Measurements from ENCODE around the gene IMMP2L. TPM values are rescaled to one million over a fixed set of nuclear protein-coding genes. Genes with fewer than 3 reads are reported as not detected.
"Not testable (repeated sequence)": the region's sequence is repeated elsewhere in the genome, so short reads cannot be mapped to it uniquely, and the experiment has no call there.

The IMMP2L gene
- total RNA-seq, 1 donor from 2014 or later, result 19.0 TPM

DNA sequence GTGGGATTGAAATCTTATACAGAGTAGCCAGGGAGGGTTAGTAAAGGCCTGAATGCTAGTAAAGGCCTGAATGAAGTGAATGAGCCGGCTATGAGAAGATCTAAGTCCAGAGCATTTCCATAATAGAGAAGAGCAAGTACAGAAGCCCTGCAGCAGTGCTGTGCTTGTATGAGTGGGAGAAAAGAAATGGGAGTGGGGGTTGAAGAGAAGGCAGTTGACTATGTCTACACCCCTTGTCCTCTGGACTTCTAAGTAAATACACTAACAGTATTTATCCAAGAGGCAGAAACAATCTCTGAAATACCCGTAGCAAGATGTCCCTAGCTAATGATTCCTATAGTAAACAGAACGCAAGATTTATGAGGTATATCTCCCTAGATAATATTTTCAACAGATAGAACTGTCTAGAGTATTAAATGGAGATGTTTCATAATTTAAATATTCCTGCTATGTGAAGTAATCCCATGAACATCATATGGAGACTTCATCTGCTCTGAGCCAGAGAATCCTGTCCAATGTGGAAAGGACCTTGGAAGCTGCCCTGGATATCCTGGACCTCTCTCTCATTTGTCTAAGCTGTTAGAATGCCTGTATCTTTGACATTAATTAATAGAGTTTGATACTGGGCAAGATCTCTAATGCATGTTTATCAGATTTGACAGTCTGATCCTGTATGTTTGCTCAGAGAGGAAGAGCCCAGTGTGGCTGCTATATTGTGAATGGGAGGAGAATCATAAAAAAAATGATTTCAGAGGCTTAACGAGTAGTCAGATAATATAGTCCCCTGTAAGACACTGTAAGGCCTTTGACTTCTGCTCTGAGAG, 299.8 kb downstream of the IMMP2L start:
- H3K36me3 ChIP-seq (ENCODE audit: control insufficient read depth, insufficient read depth, low read length), result no peaks in the 10 kb centered on the region
- DNase-seq (ENCODE audit: low read depth) (no peak), FAIRE-seq (no peak)
- TF ChIP-seq, protein P1, sequence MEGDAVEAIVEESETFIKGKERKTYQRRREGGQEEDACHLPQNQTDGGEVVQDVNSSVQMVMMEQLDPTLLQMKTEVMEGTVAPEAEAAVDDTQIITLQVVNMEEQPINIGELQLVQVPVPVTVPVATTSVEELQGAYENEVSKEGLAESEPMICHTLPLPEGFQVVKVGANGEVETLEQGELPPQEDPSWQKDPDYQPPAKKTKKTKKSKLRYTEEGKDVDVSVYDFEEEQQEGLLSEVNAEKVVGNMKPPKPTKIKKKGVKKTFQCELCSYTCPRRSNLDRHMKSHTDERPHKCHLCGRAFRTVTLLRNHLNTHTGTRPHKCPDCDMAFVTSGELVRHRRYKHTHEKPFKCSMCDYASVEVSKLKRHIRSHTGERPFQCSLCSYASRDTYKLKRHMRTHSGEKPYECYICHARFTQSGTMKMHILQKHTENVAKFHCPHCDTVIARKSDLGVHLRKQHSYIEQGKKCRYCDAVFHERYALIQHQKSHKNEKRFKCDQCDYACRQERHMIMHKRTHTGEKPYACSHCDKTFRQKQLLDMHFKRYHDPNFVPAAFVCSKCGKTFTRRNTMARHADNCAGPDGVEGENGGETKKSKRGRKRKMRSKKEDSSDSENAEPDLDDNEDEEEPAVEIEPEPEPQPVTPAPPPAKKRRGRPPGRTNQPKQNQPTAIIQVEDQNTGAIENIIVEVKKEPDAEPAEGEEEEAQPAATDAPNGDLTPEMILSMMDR (IDR thresholded peaks at IDR 0.05; ENCODE audit: insufficient read depth, low read length, severe bottlenecking), result no peak
- H3K4me3 ChIP-seq (ENCODE audit: low read depth, low read length), result no peak overlapping the region
- H3K27me3 ChIP-seq (ENCODE audit: control insufficient read depth, insufficient read depth, low read length), result no peaks in the 10 kb centered on the region

DNA sequence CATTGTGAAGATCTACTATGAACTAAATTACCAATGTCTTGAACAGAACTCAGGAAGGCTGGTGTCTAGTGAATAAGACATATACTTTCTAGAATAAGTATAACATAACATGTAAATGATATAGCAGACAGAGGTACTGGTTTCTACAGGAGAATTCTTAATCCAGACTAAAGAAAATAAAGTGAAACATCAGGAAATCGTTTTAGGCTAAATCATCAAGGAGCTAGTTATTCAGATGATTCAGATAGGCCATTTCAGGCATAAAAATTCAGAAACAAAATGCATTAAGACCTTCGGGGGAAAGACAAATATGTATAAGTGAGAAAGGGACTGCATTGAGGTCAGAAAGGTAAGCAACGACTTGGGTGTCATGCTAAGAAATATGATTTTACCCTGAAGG, 300.8 kb downstream of the IMMP2L start:
- H3K36me3 ChIP-seq (ENCODE audit: control insufficient read depth, insufficient read depth, low read length), result no peaks in the 10 kb centered on the region
- no peaks in the 10 kb centered on the region for H3K27me3 ChIP-seq (ENCODE audit: control insufficient read depth, insufficient read depth, low read length)
- no peak for FAIRE-seq
- DNase-seq (ENCODE audit: low read depth), result no peak
- no peak overlapping the region for H3K4me3 ChIP-seq (ENCODE audit: low read depth, low read length)
- TF ChIP-seq, protein P1 (IDR thresholded peaks at IDR 0.05; ENCODE audit: insufficient read depth, low read length, severe bottlenecking), result no peak

DNA sequence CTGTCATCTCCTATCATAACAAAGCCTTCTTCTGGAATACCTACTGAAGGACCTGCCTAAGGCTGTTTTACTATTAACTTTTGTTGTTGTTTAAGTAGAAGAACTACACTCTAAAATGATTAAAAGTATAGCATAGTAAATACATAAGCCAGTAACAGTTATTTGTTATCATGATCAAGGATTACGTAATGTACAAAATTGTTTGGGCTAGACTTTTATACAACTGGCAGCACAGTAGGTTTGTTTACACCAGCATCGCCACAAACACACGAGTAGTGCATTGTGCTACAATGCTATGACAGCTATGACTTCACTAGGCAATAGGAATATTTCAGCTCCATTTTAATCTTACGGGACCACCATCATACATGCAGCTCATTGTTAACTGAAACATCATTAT, 302.3 kb downstream of the IMMP2L start:
- TF ChIP-seq, protein P1 (IDR thresholded peaks at IDR 0.05; ENCODE audit: insufficient read depth, low read length, severe bottlenecking), result no peak
- FAIRE-seq (no peak), DNase-seq (ENCODE audit: low read depth) (no peak)
- Histone ChIP-seq H3K27me3 (ENCODE audit: control insufficient read depth, insufficient read depth, low read length) (no peaks in the 10 kb centered on the region), H3K36me3 (ENCODE audit: control insufficient read depth, insufficient read depth, low read length) (no peaks in the 10 kb centered on the region), H3K4me3 (ENCODE audit: low read depth, low read length) (no peak overlapping the region)

DNA sequence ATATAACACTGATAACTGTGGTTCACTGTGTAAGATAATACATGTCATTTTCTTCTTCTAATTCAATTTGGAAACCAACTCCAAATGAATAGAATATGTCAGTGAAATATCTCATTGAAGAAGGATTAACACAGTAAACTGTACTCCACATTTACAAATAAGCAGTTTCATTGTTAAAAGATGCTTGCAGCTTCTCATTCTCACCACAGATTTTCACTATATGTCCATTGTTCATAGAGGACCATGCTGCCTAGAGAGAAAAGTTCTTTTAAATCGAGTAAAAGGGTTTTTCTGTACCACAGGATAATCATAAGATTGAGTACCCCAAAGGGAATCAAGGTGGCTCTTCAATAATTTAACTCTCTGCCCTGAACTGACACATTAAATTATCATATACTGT, 305.9 kb downstream of the IMMP2L start:
- TF ChIP-seq, protein P1 (IDR thresholded peaks at IDR 0.05; ENCODE audit: insufficient read depth, low read length, severe bottlenecking), result no peak
- no peak for DNase-seq (ENCODE audit: low read depth)
- Histone ChIP-seq H3K27me3 (ENCODE audit: control insufficient read depth, insufficient read depth, low read length) (no peaks in the 10 kb centered on the region), H3K4me3 (ENCODE audit: low read depth, low read length) (no peak overlapping the region), H3K36me3 (ENCODE audit: control insufficient read depth, insufficient read depth, low read length) (no peaks in the 10 kb centered on the region)
- FAIRE-seq, result no peak

DNA sequence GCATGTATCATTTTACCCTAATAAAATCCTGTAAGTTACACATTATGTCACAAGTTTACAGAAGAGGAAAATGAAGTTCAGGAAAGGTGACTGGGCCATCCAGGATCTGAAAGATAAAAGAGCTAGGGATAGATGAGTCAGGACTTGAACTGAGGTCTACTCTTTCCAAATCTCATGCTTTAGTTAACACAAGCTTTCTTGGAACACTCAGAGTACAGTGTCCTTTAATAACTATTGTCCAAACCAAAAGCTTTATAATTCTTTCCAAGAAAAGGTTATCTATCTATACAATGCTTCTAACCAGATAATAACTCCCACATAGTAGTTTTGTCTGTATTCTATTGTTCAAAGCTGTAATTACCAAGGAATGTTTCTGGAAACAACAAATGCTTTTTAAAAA, 306.7 kb downstream of the IMMP2L start:
- Histone ChIP-seq H3K27me3 (ENCODE audit: control insufficient read depth, insufficient read depth, low read length) (no peaks in the 10 kb centered on the region), H3K4me3 (ENCODE audit: low read depth, low read length) (no peak overlapping the region), H3K36me3 (ENCODE audit: control insufficient read depth, insufficient read depth, low read length) (no peaks in the 10 kb centered on the region)
- FAIRE-seq, result no peak
- TF ChIP-seq, protein P1 (IDR thresholded peaks at IDR 0.05; ENCODE audit: insufficient read depth, low read length, severe bottlenecking), result no peak
- DNase-seq (ENCODE audit: low read depth), result peak; percentile 57

DNA sequence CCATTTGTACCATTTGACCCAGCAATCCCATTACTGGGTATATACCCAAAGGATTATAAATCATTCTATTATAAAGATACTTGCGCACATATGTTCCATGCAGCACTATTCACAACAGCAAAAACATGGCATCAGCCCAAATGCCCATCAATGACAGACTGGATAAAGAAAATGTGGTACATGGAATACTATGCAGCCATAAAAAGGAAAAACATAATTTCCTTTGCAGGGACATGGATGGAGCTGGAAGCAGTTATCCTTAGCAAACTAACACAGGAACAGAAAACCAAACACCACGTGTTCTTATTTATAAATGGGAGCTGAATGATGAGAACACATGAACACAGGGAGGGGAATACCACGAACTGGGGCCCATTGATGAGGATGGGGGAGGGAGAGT, 310.9 kb downstream of the IMMP2L start:
- H3K36me3 ChIP-seq (ENCODE audit: control insufficient read depth, insufficient read depth, low read length); H3K27me3 ChIP-seq (ENCODE audit: control insufficient read depth, insufficient read depth, low read length); H3K4me3 ChIP-seq (ENCODE audit: low read depth, low read length); FAIRE-seq; DNase-seq (ENCODE audit: low read depth): not testable (repeated sequence)

DNA sequence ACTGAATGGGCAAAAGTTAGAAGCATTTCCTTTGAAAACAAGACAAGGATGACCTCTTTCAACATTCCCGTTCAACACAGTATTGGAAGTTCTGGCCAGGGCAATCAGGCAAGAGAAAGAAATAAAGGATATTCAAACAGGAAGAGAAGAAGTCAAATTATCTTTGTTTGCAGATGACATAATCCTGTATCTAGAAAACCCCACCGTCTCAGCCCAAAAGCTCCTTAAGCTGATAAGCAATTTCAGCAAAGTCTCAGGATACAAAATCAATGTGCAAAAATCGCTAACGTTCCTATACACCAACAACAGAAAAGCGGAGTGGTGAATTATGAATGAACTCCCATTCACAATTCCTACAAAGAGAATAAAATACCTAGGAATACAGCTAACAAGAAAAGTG, 312.5 kb downstream of the IMMP2L start:
- H3K36me3 ChIP-seq (ENCODE audit: control insufficient read depth, insufficient read depth, low read length); DNase-seq (ENCODE audit: low read depth); H3K27me3 ChIP-seq (ENCODE audit: control insufficient read depth, insufficient read depth, low read length); FAIRE-seq; H3K4me3 ChIP-seq (ENCODE audit: low read depth, low read length): not testable (repeated sequence)
